NCI-H2171 (cell line): ENCODE measurements around the gene DSCAML1.
"Not testable (repeated sequence)": the region's sequence is repeated elsewhere in the genome, so short reads cannot be mapped to it uniquely, and the experiment has no call there.

Source experiments
- DNase-seq: peaks from one replicate; lab custom pipeline; 2025; lab: John Stamatoyannopoulos, UW

DSCAML1 gene

DNA sequence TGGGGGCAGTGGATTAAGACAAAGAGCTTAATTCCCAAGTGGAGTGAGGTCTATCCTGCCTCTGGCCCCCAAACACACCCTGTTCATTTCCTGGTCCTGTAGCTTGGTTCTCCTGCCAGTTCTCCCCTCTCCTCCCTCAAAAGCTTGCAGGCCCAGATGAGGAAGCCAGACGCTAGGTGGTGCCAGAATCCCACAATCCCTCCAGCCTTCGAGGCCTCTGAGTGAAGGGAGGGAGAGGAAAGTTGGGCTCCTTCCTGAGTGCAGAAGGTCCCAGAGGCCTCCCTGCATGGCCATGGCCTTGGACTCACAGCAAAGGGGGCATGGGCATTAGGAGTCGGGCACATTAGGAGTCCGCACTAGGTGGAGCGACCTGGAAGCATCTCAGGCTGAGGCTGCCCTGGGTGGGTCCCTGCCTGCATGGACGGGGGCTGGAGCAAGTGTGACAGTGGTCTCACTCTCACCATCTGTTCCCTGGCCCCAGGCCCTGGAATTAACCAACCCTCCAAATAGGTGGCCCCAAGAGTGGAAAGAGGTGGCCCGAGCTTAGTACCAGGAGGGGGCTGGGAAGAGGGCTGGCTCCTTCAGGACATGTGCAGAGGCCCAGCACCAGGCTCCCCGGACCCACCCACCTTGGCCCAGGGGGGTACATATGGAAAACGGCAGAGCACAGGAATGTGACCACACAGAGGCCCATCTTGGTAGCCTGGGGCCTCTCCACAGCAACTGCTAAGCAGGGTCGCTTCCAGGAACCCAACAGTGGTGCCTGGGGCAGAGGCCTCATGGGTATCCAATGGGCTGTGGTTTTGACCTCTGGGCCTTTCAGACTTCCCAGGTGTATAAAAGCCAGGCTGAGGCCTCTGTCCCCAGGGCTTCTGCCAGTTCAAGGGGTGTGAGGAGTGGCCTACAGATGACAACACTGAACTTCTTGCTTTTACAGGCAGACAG lies 22.4 kb upstream of the DSCAML1 start:
- peak; percentile 47 for DNase-seq

DNA sequence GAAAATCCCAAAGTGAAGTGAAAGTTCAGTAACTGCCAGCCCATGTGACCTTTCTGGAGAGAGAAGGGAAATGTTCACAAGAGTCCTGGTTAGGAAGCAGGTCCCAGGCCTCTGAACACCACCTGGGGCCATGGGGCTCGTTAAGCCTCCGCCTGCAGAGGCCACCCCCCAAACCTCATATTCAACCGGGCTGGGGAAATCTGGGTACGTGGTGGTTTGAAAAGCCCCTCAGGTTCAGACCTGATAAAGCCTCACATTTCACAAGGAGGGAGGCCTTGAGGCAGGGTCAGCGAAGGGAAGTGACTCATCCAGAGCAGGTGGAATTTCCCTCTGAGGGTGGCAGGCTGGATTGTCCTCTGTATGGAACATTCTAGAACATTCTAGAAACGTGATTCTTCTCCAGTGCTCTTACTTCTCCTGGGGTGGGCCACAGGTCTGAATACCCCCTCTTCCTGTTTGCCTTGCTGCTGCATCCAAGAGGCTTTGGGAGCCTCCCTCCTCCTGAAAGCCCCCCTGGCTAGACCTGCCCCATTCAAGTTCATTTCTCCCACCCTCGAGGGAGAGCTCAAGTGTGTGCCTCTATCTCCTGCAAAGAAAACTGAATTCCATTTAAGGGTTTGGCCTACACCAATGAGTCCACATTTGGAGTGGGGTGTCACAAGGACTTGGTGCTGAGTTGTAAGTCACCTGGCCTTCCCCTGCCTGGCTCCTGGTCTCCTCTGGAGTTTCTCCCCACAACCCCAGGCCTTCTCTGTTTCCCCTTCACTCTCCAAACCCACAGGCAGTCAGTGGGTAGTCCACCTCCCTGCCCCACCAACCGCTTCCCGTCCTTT lies 21.2 kb upstream of the DSCAML1 start:
- no peak for DNase-seq

DNA sequence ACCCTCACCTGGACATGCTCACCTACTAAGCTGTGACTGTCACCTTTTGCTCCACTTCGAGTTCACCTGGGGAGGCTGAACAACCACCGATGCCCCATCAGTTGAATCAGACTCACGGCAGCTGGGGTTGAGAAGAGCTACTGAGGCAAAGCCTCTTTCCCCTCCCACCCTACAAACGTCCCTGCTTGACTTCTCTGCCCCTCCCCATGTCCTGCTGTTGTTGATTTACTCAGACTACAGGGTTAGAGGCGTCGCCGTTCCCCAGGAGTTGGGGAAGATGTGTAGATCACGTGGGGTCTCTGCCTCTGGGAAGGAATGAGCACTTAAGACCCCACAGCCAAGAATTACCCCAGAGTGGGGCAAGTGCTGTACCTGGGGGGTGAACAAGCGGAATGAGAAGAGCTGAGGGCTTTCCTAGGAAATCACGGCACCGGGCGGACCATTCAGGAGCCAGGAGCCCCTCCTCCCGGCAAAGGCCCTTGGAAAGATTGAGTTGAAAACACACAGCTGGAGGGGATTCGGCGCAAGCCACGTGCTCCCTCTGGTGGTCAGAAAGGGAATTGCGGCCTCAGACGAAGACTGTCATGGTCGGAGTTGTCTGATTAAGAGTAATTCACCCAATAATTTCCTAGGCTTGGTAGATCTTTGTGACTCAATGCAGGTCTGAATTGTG lies 20.5 kb upstream of the DSCAML1 start:
- DNase-seq: peak; percentile 48

DNA sequence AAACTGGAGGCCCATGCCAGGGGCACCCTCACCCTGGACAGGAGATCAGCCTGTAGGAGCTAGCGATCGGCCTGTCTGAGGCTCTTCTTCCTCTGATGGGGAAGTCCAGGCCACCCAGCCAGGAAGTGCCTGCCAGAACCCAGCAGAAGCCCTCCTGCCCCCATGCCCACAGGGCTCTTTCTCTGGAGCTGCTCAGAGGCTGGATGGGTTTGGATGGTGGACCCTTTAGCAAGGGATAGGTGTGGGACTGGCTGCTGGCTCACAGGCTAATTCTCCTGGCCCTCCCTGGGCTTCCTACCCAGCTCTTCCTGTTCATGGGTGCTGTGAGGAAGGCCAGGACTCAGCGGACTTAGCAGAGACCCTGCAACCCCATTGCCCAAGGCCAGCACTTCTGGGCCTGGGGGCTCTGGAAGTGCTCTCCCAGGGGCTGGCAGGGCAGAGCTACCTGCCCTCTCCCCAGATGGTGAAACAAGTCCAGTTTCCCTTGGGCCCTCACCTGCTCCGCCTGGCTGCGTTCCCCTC lies 19.9 kb upstream of the DSCAML1 start:
- DNase-seq: no peak

DNA sequence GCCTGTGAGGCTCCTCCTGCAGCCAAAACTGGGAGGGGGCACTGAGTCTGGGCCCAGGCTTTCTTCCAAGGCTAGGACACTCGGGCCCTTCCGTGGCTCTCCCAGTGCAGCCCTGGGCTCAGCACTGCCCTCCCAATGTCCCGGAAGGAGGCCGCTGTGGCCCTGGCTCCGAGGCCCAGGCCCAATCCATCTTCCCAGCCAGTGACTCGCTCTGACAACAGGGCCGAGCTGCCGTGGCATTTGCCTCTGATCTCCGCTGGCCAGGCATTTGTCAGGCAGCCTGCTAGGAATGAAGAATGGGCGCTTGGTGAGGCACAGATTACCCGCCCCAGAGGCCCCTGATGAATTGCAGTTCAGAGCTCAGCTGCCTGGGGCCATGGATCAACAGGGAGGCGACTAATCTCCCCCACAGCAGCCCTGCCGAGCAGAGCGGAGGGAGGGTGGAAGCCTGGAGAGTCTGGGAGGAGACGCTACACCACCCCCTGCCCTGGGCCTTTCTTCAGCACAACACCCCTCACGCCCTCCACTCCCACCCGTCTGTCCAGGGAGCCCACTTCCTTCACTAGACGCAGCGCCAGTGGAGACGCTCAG lies 19.2 kb upstream of the DSCAML1 start:
- DNase-seq: no peak

DNA sequence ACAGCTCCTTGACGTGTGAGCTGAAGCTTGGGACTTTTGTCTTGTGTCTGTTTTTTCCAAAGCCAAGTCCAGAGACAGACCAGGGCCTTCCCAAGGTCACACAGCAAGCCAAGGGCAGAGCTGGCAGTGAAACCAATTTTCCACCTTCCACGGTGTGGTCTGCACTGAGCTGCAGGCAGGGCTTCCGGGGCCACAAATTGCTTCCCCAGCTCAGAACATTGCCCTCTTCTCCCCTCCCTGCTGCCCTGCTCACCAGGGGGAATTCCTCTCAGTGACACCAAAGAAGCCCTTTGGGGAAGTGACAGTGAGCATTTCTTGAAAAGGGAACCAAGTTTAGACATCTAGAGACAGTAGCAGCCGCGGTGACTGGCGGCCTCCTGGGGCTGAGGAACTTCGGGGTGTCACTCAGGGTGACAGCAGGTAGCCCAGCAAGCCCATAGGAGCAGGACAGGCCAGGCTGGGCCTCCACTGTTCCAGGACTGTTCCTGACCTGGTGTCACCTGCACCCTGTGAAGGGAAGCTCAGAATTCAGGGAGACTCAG lies 18.3 kb upstream of the DSCAML1 start:
- no peak for DNase-seq

DNA sequence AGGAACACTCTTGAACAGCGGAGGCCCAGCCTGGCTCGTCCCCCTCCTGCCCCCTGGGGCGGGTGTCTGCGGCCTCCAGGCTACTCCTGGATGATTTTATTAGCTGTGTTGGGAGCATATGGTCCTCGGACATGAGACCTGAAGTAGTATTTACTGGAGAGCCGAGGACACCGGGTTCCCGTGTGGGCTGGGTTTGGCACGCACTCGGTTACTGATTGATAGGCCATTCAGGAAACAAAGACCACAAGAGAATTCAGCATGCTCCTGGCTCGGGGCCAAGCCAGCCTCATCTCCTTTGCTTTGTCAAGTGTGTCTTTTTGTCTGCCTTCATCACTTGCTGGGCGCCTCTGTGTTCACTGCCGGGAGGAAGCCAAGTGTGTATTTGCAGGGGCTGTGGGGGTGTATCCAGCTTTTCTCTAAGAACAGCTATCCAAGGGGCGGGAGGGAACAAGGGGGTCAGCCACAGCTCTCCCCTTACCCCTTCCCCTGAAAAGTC lies 17.8 kb upstream of the DSCAML1 start:
- no peak for DNase-seq

DNA sequence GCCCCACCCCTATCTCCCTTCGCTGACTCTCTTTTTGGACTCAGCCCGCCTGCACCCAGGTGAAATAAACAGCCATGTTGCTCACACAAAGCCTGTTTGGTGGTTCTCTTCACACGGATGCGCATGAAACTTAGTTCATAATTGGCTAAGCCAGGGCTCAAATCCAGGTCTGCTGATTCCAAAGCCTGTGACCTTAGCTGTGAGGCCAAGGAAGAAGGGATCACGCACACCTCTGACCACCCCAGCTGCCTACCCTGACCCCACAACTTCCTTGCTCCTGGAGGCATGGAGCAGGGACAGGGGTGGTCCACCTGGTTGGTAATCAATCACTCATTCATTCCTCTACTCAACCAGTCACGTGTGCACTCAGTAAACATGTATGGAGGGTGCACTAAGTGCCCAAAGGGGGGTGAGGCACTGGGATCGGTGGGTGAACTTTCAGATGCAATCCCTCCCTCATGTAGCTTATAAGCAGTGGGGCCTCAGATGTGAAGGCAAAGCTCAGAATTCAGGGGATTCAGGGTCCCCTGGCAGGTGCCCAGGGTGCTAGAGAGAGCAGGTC lies 17.3 kb upstream of the DSCAML1 start:
- DNase-seq: no peak

DNA sequence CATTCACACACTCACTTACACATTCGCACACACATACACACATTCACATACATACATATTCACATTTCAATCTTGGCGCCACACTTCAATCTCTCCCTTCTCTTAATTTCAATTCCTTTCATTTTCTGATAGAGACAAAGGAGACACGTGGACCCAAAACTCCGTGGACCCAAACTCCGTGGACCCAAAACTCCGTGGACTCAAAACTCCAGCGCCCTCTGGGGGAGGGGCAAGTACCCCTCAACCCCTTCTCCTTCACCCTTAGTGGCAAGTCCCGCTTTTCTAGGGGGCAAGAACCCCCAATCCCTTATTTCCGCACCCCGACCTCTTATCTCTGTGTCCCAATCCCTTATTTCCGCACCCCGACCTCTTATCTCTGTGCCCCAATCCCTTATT lies 13.0 kb upstream of the DSCAML1 start:
- not testable (repeated sequence) for DNase-seq

DNA sequence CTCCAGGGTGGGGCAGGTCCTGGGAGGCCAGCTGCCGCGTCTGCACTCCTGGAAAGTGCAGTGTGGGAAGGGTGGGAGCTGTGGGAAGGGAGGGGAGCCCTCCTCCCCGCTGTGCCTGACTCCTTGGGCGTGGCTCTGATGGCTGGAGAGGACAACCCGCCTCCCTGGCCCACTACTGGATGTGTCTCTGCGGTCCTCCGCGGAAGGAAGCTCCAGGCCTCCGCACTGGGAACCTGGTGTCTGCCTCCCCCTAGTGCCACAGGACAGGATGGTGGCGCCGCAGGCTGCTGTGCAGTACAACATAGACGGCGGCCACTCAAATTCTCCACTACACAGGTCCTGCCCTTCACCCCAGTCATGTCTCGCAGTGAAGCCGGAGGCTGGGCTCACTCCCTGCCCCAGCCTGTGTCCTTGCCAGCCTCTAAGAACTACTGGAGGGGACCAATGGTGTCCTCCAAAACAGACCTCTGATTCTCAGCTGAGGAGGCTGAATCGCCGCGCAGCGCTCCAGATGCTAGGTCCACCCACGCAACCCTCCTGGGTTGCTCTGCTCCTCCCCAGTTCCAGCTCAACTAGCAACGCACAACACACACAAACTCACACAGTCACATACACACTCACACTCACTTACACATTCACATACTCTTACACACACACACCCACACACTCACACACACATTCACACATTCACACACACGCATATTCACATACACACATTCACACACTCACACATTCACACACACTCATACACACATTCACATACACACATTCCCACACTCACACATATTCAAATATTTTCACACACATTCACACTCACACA lies 12.4 kb upstream of the DSCAML1 start:
- peak; percentile 57 for DNase-seq

DNA sequence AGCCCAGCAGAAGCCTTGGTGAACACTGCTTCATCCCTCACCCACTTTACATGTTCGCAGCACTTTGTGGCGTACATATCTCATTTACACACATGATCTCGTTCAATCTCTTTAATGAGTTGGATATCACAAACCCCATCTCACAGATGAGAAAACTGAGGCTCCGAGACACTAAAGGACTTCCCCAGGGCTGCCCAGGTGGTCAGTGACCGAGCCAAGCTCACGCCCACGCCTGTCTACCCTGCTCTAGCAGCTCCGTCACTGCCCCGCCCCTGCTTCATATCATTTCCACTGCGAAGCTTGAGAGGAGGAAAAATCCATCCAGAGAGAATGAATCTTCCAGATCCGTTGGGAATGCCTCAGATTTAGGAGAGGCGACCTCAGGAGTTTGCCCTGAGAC lies 11.8 kb upstream of the DSCAML1 start:
- DNase-seq: no peak

DNA sequence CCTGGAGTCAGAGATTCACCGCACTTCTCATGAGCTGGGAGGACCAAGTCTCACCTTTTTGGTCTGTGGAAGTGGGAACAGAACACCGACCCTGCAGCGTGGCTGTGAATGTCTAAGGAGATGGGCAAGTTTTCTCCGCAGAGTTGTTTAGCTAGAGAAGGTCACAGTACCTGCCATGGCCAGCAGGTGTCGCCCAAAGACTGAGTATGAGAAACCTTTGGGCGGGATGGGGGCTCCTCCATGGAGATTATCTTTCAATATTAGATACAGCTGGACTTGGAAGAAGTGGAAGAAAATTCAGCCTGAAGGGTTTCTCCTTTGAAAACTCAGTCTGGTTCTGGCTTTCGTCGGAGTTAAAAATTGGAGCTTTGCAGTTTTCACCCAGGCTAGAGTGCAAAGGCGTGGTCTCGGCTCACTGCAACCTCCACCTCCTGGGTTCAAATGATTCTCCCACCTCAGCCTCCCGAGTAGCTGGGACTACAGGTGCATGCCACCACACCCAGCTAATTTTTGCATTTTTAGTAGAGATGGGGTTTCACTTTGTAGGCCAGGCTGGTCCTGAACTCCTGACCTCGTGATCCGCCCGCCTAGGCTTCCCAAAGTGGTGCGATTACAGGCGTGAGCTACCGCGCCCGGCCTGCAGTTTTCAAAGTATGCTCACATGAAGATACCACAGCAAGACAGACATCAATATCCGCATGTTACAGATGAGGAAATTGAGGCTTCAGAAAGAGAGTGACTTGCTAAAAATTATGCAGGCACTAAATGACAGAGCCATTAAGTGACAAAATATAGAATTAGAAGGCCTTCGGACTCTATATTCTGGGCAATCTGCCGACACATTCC lies 10.7 kb upstream of the DSCAML1 start:
- no peak for DNase-seq

DNA sequence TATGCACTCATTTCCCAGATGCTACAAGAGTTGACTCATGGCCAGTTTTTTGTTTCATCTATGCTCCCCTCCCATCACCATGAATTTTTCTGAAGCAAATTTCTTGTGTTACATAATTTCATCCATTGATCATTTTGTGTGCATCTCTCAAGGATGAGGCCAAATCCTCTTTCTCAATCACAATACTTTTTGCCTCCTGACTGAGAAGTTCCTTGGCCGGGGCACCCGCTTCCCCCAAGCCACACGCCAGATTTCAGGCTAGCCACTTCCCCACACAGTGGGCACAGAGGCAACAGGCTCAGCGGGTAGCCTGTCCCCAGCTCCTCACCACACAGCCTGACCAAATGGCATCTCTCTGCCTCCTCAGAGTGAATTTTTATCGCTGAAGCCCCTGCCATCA lies 9.8 kb upstream of the DSCAML1 start:
- DNase-seq: no peak

DNA sequence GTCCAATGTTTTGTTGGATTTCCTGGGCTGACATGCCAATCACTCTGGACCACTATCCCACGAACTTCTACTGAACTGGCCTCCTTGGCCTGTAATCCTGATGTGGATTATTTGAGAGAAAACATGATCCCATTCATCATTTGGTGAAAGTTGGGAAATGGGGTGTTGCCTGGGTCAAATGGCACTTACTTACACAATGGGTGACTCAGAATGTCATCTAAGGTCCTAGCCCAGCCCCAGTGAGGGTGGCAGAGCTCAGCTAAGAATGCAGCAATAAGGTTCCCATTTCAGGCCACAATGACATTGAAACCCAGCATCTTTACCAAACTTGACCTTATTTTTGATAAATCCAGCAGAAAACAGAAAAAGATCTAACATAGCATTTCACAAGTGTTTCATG lies 8.0 kb upstream of the DSCAML1 start:
- no peak for DNase-seq

DNA sequence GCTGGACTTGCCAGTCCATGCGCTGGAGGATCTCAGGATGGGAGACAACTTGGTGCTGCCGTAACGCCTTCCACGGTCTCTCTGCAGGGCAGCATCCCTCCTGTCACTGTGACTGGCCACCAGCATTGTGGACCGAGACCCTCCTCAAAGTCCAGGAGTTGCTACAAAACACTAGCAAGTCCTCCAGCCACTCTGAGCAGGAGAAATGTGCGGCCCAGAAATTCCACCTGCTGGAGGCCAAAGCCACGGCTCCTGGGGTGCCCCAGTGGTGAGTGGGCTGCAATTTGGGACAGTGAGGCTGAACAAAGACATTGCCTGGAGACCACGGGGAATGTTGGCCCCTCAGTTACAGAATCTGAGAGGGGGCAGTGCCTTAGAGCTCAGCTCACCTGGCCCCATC lies 6.9 kb upstream of the DSCAML1 start:
- no peak for DNase-seq

DNA sequence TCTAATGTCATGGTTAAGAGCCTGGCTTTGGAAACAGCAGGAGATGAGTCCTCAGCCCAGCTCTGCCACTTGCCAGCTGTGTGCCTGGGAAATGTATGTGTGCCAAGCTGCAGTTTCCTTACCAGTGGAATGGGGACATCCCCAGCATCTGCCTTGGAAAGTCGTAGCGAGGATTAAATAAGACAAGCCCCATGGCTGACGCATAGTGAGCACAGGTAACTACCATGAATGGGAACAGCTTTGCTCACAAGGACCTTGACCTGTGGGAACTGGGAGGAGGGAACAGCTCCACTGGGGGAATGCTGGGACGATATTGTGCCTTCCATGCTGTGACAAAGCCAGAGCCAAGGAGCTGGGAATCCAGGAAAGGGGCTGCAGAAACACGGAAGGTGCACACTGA lies 2.6 kb upstream of the DSCAML1 start:
- DNase-seq: no peak

DNA sequence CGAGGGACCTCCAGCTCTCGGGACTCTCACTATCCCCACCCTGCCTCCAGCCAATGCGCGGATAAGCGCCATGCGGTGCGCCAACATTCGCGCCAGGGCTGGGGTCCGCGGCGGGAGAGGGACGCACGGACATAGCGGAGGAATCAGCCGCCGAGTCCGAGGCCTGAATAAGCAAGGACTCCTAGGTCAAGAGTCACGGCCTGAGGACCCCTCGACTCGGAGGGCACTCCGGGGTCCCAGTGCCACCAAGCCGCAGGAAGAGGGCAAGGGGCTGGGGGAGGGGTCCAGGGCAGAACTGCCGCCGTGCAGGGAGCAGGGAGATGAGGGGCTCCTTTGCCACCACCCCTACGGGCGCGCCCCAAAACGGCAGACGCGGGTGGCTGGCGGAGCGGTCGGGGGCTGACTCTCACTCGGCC lies 552 bp downstream of the DSCAML1 start:
- DNase-seq: no peak

DNA sequence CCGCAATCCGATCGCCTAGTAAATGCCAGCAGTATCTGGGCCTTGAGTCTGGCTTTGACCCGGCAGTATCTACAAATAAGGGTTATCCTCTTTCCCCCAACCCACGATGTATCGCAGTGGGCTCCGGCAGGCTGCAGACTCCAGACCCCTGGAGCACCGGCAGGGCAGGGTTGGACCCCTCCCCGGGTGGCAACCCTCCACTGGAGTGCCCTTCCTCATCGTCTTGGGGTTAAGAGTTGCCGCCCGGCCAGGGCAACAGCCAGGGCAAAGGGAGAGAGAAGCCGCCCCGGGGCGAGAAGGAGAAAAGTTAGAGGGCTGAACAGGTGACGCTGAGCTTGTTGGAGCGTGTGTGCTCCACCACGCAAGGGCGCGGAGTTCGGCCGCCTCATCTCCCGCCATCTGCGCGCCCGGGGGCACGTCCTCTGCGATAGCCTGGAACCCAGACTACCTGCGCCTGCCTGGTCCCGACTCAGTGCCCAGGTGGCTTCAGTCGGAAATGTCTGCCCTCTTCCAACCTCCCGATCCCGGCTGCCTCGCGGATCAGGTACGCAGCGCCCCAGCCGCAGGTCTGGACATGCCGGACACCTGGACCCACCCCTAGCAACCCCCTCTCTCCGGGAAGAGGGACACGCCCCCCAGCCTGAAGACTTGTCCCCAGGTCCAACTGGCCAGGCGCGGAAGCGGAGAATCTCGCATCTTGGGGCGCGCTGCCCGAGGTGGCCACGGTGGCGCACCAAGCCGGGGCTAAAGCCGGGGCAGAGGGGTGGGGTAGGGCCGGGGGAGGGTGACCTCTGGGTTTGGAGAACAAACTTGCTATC lies 1.2 kb downstream of the DSCAML1 start:
- DNase-seq: no peak
